Activated naive CD4-positive, alpha-beta T cell treated with Interleukin-2 at 50 U/mL for 16 hours (primary cell): ENCODE results near the gene ZNF468.
"Not testable (repeated sequence)": the region's sequence is repeated elsewhere in the genome, so short reads cannot be mapped to it uniquely, and the experiment has no call there.

Source experiments
- DNase-seq: peaks from one replicate; pipeline ENCODE4 v3.0.0-alpha.2; 2020

The ZNF468 gene

DNA sequence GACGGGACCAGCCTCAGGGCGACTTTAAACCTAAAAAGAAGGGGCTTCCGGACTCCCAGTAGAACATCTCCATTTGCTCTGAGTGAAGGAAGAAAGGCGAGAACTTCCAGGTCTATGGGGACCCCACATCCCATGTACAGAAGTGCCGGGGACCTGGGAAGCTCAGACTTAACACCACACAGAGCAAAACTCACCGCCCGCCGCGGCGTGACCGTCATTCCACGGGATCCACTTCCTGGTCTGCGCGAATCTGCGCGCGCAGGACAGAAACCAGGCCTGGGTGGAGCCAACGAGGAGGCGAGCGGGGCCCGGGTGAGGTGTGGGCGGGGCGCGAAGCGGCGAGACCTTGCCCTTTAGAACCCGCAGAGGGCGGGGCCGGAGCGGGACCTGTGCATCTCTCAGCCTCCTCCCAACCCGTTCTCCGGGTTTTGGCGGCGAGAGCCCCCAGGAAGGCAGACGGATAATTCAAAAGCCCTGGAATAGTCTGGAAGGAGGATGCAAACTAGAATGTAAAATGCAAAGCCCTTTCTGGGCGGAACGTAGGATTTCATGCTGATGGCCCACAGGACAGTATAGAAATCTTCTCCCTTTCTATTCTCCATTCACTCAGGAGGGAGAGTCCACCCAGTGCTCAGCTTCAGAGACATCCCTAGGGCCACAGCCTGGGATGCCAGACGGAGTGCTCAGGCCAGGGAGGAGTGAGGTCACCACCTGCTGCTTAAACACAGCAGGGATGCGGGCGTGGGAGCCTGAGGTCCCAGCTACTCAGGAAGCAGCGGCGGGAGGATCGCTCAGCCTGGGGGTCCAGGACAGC, at the start of gene ZNF468:
Gene ZNF468 (minus strand): TSS at position 242 of the 814 bp plus-strand sequence. CDS start 3,347 bp downstream, outside the sequence.
- peak; percentile 73 for DNase-seq

DNA sequence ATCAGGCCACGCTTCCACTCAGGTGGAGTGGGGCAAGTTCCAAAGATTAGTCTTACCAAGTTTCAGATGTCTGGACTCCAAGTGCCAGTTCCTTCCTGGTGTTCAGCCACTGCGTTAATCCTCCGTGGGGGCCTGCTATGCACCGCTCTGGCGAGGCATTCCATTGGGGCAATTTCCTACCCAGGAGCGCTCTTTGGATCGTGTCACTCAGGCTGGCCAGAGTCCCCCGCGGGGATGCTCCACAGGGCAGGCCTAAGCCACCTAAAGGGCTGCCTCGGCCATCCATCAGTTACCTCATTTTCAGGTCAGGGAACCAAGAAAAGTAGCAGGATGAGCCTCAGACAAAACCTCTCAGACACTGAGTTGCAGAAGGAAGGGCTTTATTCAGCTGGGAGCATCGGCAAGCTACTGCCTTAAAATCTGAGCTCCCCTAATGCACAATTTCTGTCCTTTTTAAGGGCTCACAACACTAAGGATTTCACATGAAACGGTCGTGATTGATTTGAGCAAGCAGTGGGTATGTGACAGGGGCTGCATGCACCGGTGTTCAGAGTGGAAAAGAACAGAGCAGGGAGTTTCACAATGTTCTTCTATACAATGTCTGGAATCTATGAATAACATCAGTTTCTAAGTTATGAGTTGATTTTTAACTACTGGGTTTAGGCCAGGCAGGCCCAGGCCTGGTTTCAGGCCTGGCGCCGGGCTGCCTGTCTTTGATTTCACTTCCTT, 46.8 kb upstream of the ZNF468 start:
- DNase-seq = not testable (repeated sequence)

DNA sequence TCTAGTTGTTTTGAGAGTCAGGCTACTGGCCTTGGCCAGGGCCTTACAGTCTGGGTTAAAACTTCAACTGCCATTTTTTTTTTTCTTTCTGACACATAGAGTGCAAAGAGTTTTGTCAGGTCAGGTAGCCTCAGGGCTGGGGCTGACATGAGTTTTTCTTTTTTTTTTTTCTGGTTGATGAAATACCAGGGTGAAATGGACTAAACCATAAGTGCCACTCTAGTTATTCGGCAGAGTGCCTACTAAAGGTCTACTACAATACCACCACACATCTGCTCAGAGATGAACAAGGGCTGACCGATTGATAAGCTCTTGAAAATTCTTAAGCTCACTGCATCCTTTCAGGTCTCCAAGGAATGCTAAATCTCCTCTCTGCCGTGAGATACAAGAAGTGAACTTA, 44.4 kb upstream of the ZNF468 start:
- no peak for DNase-seq

DNA sequence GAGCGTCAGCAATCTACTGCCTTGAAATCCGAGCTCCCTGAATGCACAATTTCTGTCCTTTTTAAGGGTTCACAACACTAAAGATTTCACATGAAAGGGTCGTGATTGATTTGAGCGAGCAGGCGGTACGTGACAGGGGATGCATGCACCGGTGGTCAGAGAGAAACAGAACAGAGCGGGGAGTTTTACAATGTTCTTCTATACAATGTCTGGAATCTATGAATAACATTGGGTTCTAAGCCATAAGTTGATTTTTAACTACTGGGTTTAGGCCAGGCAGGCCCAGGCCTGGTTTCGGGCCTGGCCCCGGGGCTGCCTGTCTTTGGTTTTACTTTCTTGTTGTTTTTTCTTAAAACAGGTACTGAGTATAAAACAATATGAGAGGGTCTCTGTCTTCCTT, 41.2 kb upstream of the ZNF468 start:
- DNase-seq = not testable (repeated sequence)

DNA sequence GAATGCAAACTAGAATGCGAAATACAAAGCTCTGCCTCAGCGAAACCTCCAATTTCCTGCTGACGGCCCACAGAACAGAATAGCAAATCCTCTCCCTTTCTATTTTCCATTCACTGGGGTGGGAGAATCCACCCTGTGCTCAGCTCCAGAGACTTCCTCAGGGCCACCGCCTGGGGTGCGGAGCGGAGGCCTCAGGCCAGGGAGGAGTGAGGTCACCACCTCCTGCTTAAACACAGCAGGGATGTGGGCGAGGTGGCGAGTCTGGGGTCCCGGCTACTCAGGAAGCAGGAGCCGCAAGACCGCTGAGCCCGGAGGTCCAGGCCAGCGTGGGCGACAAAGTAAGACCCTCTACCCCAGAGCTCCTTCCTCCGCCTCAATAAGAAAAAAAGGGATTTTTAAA, 40.7 kb upstream of the ZNF468 start:
- DNase-seq = no peak

DNA sequence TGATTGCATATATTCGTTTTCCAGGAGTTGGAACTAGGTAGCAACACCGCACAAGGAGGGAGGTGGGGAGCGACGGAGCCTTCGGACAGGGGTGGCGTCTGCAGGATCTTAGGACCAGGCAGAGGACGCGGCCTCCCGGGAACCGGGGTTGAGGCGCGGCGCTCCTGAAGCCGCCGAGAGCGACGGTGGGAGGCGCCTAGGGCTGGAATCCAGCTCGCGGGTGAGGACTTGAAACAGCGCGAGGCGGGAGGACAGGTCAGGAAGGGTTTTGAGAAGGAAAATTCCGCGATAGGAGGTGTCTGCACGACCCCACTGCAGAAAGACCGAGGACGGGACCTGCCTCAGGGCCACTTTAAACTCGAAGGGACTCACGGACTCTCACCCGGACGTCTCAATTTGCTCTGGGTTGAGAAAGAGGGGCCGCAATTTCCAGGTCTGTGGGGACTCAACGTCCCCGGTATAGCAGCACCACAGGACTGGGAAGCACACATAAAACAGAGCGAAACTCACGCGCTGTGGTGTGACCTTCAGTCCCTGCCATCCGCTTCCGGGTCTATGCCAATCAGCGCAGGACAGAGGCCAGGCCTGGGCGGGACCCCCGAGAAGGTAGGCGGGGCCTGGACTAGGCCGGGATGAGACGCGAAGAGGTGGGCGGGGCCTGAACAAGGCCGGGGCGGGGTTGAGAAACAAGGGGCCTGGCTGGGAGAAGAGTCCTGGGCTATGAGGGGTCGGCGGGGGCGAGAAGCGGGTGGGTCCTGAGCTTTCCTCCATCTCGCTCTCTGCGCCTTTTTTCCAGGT, 39.9 kb upstream of the ZNF468 start, which contains the start of gene ZNF320:
Gene ZNF320 (minus strand): TSS at position 498 of the 798 bp plus-strand sequence. CDS start 7,380 bp downstream, outside the sequence.
- DNase-seq = peak; percentile 90

DNA sequence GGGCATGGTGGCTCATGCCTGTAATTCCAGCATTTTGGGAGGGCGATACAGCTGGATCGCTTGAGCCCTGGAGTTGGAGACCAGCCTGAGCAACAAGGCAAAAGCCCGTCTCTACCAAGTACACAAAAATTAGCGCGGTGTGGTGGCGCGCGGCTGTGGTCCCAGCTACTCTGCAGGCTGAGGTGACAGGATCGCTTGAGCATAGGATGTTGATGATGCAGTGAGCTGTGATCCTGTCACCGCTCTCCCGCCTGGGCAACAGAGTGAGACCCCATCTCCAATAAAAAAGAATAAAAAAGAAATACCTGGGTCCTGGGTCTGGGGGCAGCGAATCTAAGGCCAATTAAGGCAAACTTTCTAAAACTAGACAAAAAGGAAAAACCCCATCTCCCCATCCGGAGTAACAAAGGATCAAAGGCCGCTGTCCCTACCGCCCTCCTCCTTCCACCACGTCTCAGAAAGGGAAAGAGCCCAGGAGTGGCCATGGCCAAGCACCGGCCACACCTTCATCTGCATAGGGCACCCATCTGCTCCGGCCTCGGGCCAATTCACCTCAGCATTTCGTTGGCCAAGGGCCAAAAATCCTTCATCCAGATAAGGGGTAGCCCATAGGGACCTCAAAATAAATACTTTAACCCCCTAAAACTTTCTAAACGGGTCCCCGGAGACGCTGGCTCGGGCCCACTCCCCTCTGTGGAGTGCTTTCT, 39.2 kb upstream of the ZNF468 start:
- no peak for DNase-seq

DNA sequence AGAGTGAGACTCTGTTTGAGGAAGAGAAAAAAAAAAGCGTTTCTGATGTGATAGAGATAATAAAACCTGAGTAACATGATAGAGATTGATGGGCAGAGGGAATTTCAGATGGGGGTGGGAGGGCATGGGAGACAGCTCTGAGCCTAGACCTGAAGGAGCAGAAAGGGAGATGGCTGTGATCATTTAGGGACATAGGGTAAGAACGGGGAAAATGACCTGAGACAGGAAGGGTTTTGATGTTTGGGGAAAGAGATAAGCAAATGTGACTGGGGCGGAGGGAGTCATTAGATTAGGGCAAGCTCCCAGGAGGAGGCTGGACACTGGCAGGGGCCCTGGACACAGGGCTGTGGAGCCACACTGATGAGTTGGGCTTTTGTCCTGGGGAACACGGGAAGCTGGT, 33.9 kb upstream of the ZNF468 start:
- DNase-seq = no peak

DNA sequence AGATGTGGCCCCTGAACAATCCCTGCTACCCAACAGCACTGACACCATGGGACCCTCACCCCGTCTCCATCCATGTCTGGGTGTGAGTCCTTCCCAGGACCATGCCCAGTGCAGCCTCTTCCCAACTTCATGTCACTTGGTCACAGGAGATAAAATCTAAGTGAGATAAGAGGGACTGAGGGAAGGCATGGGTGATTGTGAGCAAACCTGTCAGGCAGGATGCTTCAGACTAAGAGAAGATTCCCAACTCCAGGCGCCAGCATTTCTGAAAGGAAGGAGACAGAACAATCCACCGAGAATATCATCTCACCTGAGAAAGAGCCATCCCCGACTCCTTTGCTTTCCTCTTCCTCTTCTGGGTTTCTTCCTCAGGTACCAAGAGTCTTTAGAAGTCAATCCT, 32.5 kb upstream of the ZNF468 start:
- DNase-seq = no peak

DNA sequence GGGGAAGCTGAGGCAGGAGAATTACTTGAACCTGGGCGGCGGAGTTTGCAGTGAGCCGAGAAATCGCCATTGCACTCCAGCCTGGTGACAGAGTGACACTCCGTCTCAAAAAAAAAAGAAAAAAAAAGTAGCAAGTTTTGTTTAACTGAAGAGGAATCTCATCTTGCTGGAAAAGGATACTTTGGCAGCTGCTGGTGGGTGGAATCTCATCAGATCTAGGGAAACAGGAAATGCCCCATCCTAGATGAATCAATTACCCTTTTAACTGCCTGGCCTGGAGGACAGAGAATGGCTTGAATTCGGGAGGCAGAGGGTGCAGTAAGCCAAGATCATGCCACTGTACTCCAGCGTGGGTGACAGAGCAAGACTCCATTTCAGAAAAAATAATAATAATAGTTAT, 31.7 kb upstream of the ZNF468 start:
- no peak for DNase-seq

DNA sequence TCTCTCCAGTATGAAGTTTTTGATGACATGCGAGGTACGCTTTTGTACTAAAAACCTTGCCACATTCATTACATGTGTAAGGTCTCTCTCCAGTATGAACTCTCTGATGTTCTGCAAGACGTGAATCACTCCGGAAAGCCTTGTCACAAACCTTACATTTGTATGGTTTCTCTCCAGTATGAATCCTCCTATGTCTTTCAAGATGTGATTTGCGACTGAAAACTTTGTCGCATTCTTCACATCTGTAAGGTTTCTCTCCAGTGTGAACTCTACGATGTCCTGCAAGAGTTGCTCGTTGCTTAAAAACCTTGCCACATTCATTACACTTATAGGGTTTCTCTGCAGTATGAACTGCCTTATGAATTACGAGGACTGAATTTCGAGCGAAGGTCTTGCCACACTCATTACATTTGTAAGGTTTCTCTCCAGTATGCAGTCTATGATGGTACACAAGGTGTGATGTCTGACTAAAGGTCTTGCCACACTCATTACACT, 23.5 kb upstream of the ZNF468 start:
- no peak for DNase-seq

DNA sequence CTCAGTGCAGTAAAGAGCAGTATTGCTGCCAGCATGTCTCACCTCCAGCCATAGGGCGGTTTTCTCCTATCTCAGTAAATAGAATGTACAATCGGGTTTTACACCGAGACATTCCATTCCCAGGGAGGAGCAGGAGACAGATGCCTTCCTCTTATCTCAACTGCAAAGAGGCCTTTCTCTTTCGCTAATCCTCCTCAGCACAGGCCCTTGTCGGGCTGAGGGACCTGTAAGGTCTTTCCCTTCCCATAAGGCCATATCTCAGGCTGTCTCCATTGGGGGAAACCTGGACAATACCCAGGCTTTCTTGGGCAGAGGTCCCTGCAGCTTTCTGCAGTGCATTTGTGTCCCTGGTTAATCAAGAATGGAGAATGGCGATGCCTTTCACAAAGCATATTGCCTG, 15.6 kb upstream of the ZNF468 start:
- not testable (repeated sequence) for DNase-seq

DNA sequence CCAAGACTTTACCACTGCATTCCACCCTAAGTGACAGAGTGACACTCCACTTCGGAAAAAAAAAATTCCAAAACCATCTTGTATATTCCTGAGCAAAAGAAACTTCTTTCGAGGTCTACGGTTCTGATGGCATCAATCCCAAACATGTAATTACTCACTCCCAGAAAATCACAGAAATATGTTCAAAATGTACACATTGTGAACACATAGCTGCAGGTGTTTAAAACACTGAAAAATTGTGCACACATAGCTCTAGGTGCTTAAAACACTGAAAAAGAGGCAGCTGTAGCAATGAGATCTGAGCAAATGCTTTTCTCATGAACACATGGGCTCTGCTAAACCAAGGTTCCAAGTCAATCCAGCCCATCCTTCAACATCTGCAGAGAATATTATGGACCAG, 14.0 kb upstream of the ZNF468 start:
- DNase-seq = no peak

DNA sequence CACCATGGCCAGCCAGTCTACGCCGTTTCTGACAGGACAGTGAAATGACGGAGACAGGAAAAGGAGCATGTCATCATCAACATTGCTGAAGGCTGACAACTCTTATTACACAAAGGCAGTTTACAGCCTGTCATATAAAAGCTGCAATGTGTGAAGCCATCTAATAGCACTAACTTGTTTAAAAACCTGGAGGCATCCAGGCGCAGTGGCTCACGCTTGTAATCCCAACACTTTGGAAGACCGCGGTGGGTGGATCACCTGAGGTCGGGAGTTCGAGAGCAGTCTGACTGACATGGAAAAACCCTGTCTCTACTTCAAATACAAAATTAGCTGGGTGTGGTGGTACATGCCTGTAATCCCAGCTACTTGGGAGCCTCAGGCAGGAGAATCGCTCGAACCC, 10.6 kb upstream of the ZNF468 start:
- not testable (repeated sequence) for DNase-seq

DNA sequence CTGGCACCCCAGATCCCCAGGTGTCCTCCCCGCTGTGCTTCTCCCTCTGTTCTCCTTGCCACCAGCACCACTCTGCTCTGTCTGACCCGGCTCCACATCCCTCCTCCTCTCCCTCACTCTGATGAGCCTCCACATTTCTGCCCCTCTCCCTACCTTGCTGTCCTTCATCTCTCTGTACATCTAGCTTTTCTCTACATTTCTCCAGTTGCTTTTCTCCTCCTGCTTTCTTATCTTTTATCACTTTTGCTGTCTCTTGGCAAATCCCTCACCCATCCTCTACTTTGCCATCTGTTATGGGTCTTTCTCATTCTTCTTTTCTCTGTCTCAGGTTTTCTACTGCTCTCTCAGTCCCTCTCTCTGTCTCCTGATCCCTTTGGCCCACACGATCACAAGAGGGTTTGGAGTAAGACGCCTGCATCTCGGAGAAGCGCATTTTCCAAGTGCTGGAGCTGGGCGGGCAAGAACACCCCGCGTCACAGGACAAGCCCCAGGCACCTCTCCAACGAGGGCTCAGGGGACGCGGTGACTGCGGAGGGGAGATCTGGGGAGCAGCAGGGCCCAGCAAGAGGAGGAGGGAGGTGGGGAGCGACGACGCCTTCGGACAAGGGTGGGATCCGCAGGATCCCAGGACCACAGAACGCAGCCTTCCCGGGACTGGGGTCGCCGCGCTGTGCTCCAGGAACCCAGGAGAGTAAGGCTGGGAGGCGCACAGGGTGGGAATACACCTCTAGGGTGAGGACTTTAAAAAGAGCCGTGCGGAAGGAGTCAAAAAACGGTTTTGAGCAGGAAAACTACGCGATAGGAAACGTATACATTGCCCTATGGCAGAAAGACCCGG, 660 bp downstream of the ZNF468 start:
- peak; percentile 2 for DNase-seq

DNA sequence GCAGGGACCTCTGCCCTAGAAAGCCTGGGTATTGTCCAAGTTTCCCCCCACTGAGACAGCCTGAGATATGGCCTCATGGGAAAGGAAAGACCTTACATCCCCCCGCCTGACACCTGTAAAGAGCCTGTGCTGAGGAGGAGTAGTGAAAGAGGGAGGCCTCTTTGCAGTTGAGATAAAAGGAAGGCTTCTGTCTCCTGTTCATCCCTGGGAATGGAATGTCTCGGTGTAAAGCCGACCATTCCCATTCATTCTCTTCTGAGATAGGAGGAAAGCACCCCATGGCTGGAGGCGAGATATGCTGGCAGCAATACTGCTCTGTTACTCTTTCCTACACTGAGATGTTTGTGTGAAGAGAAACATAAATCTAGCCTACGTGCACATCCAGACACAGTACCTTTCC, 10.1 kb downstream of the ZNF468 start:
- not testable (repeated sequence) for DNase-seq

DNA sequence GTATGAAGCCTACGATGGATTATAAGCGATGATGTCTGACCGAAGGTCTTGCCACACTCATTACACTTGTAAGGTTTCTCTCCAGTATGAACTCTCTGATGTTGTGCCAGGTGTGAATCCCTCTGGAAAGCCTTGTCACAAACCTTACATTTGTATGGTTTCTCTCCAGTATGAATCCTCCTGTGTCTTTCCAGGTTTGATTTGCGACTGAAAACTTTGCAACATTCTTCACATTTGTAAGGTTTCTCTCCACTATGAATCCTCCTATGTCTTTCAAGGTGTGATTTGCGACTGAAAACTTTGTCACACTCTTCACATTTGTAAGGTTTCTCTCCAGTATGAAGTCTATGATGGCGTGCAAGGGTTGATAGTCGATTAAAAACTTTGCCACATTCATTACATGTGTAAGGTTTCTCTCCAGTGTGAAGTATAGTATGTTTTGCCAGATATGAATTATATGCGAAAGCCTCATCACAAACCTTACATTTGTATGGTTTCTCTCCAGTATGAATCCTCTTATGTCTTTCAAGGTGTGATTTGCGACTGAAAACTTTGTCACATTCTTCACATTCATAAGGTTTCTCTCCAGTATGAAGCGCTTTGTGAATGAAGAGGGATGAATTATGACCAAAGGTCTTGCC, 16.5 kb downstream of the ZNF468 start:
- DNase-seq = not testable (repeated sequence)

DNA sequence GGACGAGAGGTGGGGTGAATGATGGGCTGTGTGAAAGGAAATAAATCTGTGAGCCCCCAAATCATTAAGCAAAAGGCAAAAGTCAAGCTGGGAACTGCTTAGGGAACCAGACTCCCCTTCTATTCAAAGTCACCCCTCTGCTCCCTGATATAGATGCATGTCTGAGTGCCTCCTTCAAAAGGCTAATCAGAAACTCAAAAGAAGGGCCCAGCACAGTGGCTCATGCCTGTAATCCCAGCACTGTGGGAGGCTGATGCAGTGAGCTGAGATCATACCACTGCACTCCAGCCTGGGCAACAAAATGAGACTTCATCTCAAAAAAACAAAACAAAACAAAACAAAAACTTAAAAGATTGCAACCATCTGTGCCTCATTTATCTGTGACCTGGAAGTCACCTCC, 23.1 kb downstream of the ZNF468 start:
- not testable (repeated sequence) for DNase-seq

DNA sequence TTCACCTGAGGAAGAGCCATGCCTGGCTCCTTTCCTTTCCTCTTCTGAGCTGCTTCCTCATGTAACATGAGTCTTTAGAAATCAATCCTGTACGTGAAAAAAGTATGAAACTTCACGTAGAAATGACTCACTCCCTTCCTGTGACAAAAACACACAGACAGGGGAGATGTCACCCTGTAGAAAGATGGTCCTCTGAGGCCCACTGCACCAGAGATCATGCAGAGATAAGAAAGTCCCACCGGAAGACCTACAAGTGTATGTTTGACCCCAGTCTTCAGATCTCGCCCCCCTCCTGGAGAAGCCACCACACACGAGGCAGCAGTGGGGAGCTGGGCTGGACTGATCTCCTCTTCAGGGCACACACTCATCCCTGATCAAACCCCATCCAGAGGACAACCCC, 23.9 kb downstream of the ZNF468 start:
- DNase-seq = not testable (repeated sequence)

DNA sequence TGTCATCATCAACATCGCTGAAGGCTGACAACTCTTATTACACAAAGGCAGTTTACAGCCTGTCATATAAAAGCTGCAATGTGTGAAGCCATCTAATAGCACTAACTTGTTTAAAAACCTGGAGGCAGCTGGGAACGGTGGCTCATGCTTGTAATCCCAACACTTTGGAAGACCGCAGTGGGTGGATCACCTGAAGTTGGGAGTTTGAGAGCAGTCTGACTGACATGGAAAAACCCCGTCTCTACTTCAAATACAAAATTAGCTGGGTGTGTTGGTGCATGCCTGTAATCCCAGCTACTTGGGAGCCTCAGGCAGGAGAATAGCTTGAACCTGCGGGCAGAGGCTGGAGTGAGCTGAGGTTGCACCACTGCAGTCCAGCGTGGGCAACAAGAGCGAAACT, 27.6 kb downstream of the ZNF468 start:
- DNase-seq = not testable (repeated sequence)

DNA sequence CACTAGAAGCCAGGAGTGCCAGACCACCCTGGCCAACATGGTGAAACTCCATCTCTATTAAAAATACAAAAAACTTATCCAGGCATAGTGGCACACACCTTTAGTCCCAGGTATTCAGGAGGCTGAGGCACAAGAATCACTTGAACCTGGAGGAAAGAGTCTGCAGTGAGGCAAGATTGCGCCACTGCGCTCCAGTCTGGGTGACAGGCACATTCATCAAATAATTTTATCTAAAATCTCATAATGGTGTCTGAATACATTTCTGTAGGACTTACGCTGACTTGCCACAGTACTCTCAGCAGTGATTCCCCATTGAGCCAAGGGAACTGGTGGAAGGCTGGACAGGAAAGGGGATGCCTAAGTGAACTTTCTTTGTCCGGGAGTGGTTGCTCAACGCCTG, 31.7 kb downstream of the ZNF468 start:
- no peak for DNase-seq
